Activated naive CD4-positive, alpha-beta T cell treated with anti-CD3 and anti-CD28 coated beads for 36 hours (primary cell): ENCODE results near the gene MARCHF10. TPM values are rescaled to one million over a fixed set of nuclear protein-coding genes. Genes with fewer than 3 reads are reported as not detected.
A peak's percentile ranks its signal among the peaks of the same experiment; 100 is the strongest.
"Not testable (repeated sequence)": the region's sequence is repeated elsewhere in the genome, so short reads cannot be mapped to it uniquely, and the experiment has no call there.

Source experiments
- CTCF ChIA-PET: fragments of 350-600 bp; sonication (Branson Sonifier 250); formaldehyde crosslinking; loops from one replicate; lab custom pipeline; 2021; ENCODE audit warnings: antibody characterized with exemption; lab: Charles Lee
- DNase-seq: peaks from one replicate; pipeline ENCODE4 v3.0.0-alpha.2; 2020
- H3K27ac Mint-ChIP-seq: one replicate; pipeline ENCODE4 v1.8.0; 2021; ENCODE audit warnings: mild to moderate bottlenecking, mixed read lengths
- H3K27me3 Mint-ChIP-seq: one replicate; pipeline ENCODE4 v1.8.0; 2021; ENCODE audit warnings: low read depth, mixed read lengths
- H3K36me3 Mint-ChIP-seq: one replicate; pipeline ENCODE4 v1.8.0; 2021; ENCODE audit warnings: low read depth, mixed read lengths
- H3K4me1 Mint-ChIP-seq: one replicate; pipeline ENCODE4 v1.8.0; 2021; ENCODE audit warnings: low read depth, mixed read lengths
- H3K4me3 Mint-ChIP-seq: one replicate; pipeline ENCODE4 v1.8.0; 2021; ENCODE audit warnings: mild to moderate bottlenecking, moderate library complexity, mixed read lengths
- H3K9me3 Mint-ChIP-seq: one replicate; pipeline ENCODE4 v1.8.0; 2021; ENCODE audit warnings: mixed read lengths
- intact Hi-C: fragments of 100-400 bp; cut with micrococcal nuclease; formaldehyde crosslinking; loops from one replicate; pipeline ENCODE4 v1.15.1; 2023
- total RNA-seq, 2 experiments: library from RNA; stranded (reverse); gene quantifications; one replicate each; pipeline ENCODE4 v1.2.3, GENCODE V29; 2021

Gene MARCHF10
- total RNA-seq, 2 experiments from 2014 or later: not detected

DNA sequence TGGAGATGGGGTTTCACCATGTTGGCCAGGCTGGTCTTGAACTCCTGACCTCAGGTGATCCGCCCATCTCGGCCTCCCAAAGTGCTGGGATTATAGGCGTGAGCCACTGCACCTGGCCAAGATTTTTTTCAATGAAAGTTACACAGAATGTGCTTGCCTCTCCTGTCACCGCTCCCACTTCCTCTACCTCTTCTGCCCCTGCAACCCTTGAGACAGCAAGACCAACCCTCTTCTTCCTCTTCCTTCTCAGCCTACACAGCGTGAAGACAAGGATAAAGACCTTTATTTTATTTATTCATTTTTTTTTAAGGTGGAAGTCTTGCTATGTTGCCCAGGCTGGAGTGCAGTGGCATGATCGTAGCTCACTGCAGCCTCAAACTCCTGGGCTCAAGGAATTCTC, 23.0 kb upstream of the MARCHF10 start:
- DNase-seq, intact Hi-C loops, H3K27ac Mint-ChIP-seq, H3K36me3 Mint-ChIP-seq, H3K4me3 Mint-ChIP-seq, H3K27me3 Mint-ChIP-seq, CTCF ChIA-PET, H3K9me3 Mint-ChIP-seq, H3K4me1 Mint-ChIP-seq: not testable (repeated sequence)

DNA sequence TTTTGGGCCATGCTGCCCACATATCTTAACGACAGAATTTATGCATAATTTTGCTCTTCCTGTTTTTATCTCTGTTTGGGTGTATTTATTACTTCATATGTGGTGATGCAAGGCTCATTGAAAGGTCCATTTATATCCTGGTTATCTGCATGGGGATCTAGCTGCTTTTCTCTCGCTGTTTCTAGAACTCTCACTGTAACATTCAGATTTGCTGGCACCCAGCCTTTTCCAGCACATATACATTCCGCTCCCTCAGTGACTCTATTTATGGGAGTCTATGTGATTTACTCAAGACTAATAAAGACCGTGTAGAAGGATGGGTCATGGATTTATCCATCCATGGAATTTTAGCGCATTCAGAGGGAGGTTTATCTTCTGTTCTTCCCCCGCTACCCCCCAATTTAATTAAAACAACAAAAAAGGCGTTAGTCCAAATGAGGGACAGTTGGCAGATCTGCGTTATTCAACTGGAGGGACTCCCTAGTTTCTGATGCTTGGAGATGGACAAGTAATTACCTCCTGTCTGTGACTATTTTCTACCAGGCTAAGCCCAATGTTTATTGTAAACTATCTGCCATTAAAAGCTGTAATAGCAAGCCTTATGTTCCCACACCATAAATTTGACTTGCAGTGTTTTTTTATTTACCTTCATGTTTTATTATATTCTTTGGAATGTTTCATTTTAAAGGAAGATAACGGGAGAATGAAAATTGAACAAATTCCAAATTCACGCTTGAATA, 19.8 kb upstream of the MARCHF10 start:
- CTCF ChIA-PET: no interaction called here
- H3K4me3 Mint-ChIP-seq: no peak overlapping the region

DNA sequence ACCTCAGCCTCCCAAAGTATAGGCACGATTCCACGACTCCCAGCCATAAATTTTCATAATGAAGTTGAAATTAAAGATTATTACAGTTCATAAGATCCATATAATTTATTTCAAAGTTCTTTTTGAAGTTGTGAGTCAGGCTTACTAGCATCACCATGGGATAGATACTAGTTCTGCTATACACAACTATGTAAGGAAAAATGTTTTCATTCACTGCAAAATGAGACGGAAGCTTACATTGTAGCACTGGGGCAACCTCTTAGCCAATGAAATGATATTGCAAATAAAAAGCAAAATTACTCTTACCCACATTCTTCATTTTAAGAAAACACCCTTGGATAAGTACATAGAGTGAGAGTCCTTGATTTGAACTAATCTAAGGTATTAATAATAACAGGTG, 18.8 kb upstream of the MARCHF10 start:
- intact Hi-C loops: no loop called here
- H3K27ac Mint-ChIP-seq: no peak overlapping the region
- H3K4me3 Mint-ChIP-seq: no peak overlapping the region
- H3K27me3 Mint-ChIP-seq: no peaks in the 10 kb centered on the region
- H3K36me3 Mint-ChIP-seq: no peaks in the 10 kb centered on the region
- no peaks in the 10 kb centered on the region for H3K4me1 Mint-ChIP-seq
- CTCF ChIA-PET: no interaction called here
- no peak for DNase-seq
- no peaks in the 10 kb centered on the region for H3K9me3 Mint-ChIP-seq

More for the DNA sequence above, 19.8 kb upstream of the MARCHF10 start:
- no peaks in the 10 kb centered on the region for H3K9me3 Mint-ChIP-seq
- intact Hi-C loops: no loop called here
- H3K36me3 Mint-ChIP-seq: no peaks in the 10 kb centered on the region
- no peaks in the 10 kb centered on the region for H3K4me1 Mint-ChIP-seq
- DNase-seq: no peak
- H3K27me3 Mint-ChIP-seq: no peaks in the 10 kb centered on the region
- H3K27ac Mint-ChIP-seq: no peak overlapping the region

DNA sequence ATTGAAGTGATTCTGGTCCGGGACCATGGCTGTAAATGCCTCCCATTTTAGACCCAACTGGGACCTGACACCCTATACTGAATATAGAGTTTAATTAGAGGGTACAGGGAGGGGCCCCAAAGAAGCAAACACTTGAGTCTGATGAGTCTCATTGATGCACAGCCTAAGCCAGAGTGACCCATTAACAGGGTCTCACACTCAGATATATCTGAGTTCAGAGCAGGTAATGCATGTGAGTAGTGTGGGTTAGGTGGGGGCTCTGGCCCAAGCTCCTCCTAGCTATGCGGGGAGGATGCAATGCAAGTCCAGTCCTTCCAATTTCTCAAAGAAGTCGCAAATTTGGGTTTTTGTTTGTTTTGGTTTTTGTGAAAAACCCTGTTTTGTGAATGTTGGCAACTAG, 17.1 kb upstream of the MARCHF10 start:
- H3K4me3 Mint-ChIP-seq: no peak overlapping the region

DNA sequence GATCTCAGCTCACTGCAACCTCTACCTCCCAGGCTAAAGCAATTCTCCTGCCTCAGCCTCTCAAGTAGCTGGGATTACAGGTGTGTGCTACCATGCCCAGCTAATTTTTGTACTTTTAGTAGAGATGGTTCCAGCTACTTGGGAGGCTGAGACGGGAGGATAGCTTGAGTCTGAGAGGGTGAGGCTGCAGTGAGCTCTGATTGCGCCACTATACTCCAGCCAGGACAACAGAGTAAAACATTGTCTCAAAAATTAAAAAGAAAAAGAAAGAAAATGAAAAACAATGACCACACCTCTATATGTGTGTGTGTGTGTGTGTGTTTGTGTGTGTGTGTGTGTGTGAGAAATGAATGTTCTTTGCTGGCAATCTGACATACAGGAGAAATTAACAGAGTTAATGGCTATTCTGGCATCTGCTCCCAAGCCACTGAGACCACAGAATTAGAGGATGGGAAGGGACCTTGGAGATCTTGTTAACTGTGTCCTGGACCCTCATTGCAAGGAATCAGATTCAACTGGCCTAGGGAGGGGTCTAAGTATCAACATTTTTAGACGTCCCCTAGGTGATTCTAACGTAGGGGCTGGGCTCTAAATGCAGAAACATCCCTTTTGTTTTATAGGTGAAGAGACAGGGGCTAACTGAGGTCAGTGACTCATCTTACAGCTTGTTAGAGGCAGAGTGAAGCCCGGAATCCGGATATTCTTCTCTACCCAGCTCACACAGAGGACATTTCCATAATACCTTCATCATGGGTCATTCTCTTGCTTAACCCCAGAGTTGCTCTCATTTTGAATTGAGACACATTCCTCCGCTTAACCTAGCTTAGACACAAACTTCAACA, 16.4 kb upstream of the MARCHF10 start:
- Mint-ChIP-seq H3K27ac (no peak overlapping the region), H3K4me1 (peaks cover 4% of the 10 kb centered on the region), H3K9me3 (no peaks in the 10 kb centered on the region), H3K27me3 (peaks cover 2% of the 10 kb centered on the region), H3K4me3 (no peak overlapping the region), H3K36me3 (no peaks in the 10 kb centered on the region)
- CTCF ChIA-PET: interaction anchor here (0.7 kb wide), 1 partner anchor 687 kb away, joined by 3 read pairs; no protein-coding TSS in a partner anchor
- DNase-seq: no peak
- intact Hi-C loops: no loop called here

More for the DNA sequence above, 17.1 kb upstream of the MARCHF10 start:
- intact Hi-C loops: no loop called here
- CTCF ChIA-PET: interaction anchor here (0.6 kb wide), 1 partner anchor 390 kb away, joined by 6 read pairs; no protein-coding TSS in a partner anchor
- no peaks in the 10 kb centered on the region for H3K27me3 Mint-ChIP-seq
- no peak overlapping the region for H3K27ac Mint-ChIP-seq
- no peak for DNase-seq
- H3K36me3 Mint-ChIP-seq: no peaks in the 10 kb centered on the region
- H3K9me3 Mint-ChIP-seq: no peaks in the 10 kb centered on the region
- no peaks in the 10 kb centered on the region for H3K4me1 Mint-ChIP-seq

DNA sequence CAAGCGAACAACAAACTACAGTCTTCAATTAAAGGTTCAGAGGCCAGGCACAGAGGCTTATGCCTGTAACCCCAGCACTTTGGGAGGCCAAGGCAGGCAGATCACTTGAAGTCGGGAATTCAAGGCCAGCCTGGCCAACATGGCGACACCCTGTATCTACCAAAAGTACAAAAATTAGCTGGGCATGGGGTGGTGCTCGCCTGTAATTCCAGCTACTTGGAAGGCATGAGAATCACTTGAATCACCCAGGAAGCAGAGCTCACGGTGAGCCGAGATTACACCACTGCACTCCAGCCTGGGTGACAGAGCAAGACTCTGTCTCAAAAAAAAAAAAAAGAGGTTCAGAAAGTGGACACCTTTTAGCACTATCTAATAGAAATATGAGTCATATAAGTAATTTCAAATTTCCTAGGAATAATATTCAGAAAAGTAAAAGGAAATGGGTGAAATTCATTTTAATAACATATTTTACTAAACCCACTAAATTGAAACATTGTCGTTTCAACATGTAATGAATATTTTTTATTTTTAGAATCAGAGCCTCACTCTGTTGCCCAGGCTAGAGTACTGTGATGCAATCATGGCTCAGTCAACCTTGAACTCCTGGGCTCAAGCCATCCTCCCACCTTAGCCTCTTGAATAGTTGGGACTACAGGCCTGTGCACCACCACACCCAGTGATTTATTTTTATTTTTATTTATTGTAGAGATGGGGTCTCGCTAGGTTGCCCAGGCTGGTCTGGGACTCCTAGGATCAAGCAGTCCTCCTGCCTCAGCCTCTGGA, 15.2 kb upstream of the MARCHF10 start:
- peaks cover 6% of the 10 kb centered on the region for H3K27me3 Mint-ChIP-seq
- H3K36me3 Mint-ChIP-seq: no peaks in the 10 kb centered on the region
- DNase-seq: no peak
- no peak overlapping the region for H3K27ac Mint-ChIP-seq
- no peak overlapping the region for H3K4me3 Mint-ChIP-seq
- peaks cover 6% of the 10 kb centered on the region for H3K4me1 Mint-ChIP-seq
- H3K9me3 Mint-ChIP-seq: no peaks in the 10 kb centered on the region
- CTCF ChIA-PET: no interaction called here
- intact Hi-C loops: no loop called here

DNA sequence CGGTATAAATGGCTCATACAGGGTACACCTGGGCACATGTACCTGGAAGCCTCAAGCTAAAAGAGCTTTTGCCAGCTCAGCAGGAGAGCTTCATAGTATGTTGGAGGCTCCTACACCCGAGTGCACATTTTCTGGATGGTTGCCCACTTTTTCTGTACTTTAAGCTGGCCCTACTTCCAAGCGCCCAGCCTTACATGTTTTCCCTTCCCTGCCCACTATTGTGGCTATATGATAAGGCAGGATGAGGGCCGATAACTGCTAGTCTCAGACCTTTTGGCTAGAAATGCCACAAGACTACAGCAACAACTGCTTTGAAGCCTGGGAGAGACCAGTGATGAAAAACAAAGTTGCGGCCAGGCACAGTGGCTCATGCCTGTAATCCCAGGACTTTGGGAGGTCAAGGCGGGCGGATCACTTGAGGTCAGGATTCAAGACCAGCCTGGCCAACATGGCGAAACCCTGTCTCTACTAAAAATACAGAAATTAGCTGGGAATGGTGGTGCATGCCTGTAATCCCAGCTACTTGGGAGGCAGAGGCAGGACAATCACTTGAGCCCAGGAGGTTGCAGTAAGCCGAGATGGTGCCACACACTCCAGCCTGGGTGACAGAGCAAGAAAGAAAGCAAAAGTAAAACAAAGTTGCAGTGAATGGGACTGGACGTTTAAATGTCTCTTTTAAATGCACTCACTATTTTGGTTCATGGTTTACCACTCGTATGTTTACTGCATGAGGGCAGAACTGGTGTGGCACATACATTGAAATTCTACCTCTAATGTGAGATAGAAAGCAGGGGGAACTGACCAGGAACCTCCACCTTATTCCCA, 14.2 kb upstream of the MARCHF10 start:
- no peak overlapping the region for H3K4me3 Mint-ChIP-seq
- H3K4me1 Mint-ChIP-seq: peaks cover 6% of the 10 kb centered on the region
- DNase-seq: no peak
- H3K36me3 Mint-ChIP-seq: no peaks in the 10 kb centered on the region
- no peaks in the 10 kb centered on the region for H3K9me3 Mint-ChIP-seq
- CTCF ChIA-PET: no interaction called here
- intact Hi-C loops: no loop called here
- peaks cover 8% of the 10 kb centered on the region for H3K27me3 Mint-ChIP-seq
- no peak overlapping the region for H3K27ac Mint-ChIP-seq

DNA sequence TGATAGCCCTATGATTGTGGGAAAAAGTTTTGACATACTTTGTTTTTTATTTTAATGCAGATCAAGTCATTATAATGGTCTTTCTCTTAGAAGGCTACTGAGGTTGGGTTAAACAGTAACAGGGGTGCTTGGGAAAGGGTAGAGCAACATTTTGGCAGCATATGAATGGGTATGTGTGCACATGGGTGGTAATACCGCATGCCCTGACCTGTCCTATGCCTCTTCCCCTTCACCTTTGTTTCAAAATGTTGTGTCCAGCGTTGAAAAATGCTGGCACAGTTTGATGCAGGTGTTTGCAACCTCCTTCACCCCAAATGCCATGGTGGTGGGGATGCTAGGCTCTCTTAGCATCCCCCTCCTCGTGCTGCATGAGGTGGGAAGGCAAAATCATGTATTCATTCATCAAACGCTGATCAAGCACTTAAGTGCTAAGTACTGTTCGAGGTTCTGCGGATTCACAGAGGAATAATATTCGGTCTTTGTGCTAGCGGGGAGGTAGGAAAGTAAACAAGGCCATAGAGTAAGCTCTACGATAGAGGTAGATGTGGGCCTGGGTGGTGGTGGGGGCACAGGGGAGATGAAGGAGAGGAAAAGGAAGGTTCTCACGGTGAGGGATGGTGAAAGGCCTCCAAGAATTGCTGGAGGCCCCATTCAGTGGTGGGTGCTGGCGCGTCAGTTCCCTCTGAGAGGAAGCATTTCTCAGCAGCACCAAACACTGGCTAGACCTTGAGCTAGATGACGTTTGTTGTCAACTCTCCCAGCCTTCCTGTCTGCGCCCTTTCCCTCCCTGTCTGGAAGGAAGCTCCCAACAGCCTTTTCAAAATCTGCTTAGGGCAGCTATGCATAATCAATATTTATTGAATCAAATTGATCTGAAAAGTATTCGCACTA, 13.3 kb upstream of the MARCHF10 start:
- Mint-ChIP-seq H3K4me3 (no peak overlapping the region), H3K9me3 (no peaks in the 10 kb centered on the region), H3K4me1 (peaks cover 6% of the 10 kb centered on the region), H3K27ac (no peak overlapping the region), H3K36me3 (no peaks in the 10 kb centered on the region), H3K27me3 (peaks cover 8% of the 10 kb centered on the region)
- CTCF ChIA-PET: interaction anchor here (0.6 kb wide), 1 partner anchor 1263 kb away, joined by 3 read pairs; no protein-coding TSS in a partner anchor
- DNase-seq: no peak
- intact Hi-C loops: no loop called here

DNA sequence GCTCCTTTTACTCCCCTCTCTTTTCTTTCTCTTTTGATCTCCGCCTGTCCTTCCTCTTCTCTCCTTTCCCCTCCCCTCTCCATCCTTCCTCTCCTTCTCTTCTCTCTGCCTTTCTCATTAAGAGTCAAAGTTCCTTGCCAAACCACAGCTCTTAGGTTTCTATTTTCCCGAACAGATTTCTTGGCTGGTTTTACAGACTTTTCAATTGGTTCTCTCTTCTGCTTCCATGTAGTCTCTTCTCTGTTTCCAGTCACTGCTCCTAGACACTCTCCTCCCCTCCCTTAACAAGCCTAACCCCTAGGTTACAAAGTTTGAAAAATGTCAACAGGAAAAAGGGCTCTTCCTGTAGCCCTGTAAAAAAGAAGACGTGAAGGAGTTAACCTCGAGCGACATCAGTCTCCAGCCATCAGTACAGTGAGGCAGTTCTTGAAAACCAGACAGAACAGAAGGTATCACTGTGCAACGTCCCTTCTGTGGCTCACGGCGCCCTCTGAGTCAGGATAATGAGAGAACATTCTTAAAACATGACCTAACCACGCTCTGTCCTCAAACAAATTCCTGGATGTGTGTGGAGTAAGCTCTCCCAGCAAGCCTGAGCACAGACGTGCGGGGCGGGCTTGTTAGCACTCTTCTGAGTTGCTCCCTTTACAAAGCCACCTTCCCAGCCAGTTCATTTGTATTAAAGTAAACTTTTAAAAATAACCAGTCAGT, 11.6 kb upstream of the MARCHF10 start:
- DNase-seq: peak; percentile 23
- CTCF ChIA-PET: no interaction called here
- no peak overlapping the region for H3K4me3 Mint-ChIP-seq
- no peaks in the 10 kb centered on the region for H3K9me3 Mint-ChIP-seq
- H3K36me3 Mint-ChIP-seq: no peaks in the 10 kb centered on the region
- intact Hi-C loops: no loop called here
- H3K27me3 Mint-ChIP-seq: peaks cover 11% of the 10 kb centered on the region
- H3K27ac Mint-ChIP-seq: no peak overlapping the region
- peaks cover 6% of the 10 kb centered on the region for H3K4me1 Mint-ChIP-seq

DNA sequence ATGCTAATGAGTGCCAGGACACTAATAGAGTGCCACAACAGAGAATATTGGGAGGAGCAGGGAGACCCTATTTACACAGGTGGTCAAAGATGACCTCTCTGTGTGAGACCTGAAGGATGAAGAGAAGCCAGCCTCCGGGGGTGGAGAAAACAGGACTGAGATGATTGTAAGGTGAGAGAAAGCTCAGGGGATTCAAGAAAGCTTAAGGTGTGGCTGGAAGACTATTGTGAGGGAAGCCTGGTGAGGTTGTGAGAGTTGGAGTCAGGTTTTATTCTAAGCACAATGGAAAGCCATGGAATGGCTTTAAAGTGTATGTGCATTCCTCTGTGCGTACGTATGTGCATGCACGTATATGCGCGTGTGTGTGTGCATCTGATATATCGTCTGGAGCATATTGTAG, 10.4 kb upstream of the MARCHF10 start:
- H3K9me3 Mint-ChIP-seq: peaks cover 8% of the 10 kb centered on the region

More for the DNA sequence above, 10.4 kb upstream of the MARCHF10 start:
- no peak for DNase-seq
- Mint-ChIP-seq H3K27me3 (peaks cover 11% of the 10 kb centered on the region), H3K27ac (no peak overlapping the region), H3K36me3 (no peaks in the 10 kb centered on the region), H3K4me3 (no peak overlapping the region), H3K4me1 (peaks cover 6% of the 10 kb centered on the region)
- CTCF ChIA-PET: no interaction called here
- intact Hi-C loops: no loop called here
